Stomach (tissue), 4 donors: ENCODE measurements around the gene SMIM17.
A peak's percentile ranks its signal among the peaks of the same experiment; 100 is the strongest.

Source experiments
- CTCF ChIP-seq, 7 experiments: fragments of 450-650 bp in 4 of 7; fragments of 200-600 bp in 3 of 7; sonication (generic) in 3 of 7; IDR thresholded peaks; one replicate each; pipeline ENCODE4 v1.5.1; 2016 to 2019; ENCODE audit warnings: antibody characterized with exemption in 7 of 7, control low read depth in 2 of 7, mild to moderate bottlenecking in 1 of 7
- POLR2A ChIP-seq, 4 donors: fragments of 450-650 bp; IDR thresholded peaks; one replicate each; pipeline ENCODE4 v1.6.1; 2016; ENCODE audit warnings: antibody characterized with exemption in 4 of 4, control low read depth in 2 of 4, mild to moderate bottlenecking in 1 of 4, moderate library complexity in 1 of 4
- POLR2AphosphoS5 ChIP-seq, 3 donors: sonication (generic); formaldehyde crosslinking; IDR thresholded peaks; one replicate each; pipeline ENCODE4 v1.6.1; 2016; ENCODE audit warnings: antibody characterized with exemption in 3 of 3

DNA sequence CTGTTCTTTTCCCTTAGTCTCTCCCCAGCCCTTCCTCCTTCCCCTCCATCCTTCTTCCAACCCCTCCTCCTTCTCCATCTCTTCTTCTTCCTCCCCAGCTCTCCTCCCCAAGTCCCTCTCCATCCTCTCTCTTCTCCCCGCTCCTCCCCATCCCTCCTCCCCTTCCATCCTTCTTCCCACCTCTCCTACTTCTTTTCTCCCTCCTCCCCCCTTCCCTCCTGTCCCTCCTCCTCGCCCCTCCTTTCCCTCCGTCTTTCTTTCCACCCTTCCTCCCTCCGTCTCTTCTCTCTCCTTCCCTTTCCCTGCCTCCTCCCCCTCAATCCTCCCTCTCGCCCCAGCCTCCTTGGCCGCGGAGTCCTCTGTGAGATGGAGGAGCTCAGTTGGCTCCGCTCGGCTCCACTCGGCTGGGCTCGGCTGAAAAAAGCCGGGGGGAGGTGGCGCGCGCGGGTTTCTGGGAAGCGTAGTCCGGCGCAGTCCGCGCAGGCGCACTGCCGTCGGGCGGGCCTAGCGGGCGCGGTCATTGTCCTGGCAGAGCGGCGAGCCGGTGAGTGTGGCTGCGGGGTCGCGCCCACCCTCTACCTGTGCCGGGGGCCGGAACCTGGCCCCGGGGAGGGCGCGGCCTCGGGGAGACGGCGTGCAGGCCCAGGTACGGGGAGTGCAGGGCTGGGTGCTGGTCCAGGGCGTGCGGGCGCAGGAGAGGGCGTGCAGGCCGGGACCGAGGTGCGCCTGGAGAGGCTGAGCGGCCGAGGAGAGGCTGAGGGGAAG, 48.0 kb upstream of the SMIM17 start, which contains the start of gene ZNF71:
- TF ChIP-seq CTCF (IDR thresholded peaks at IDR 0.05), result no peak
- TF ChIP-seq POLR2A (IDR thresholded peaks at IDR 0.05), result no peak
- TF ChIP-seq POLR2AphosphoS5 (IDR thresholded peaks at IDR 0.05), result peak; percentile 23 to 73 (median 50)
